HL-60 (cell line): ENCODE results near the gene ITSN1.

ENCODE experiments used
- POLR2AphosphoS5 ChIP-seq: IDR thresholded peaks from 2 replicates; pipeline ENCODE4 v1.6.1; 2012; ENCODE audit warnings: low read depth
- SPI1 ChIP-seq: IDR thresholded peaks from 2 replicates; pipeline ENCODE4 v1.6.1; 2012; ENCODE audit warnings: low read depth, mild to moderate bottlenecking, borderline replicate concordance
- TF ChIP-seq, protein P1 (sequence below): IDR thresholded peaks from one replicate; pipeline ENCODE4 v1.5.1; 2011; ENCODE audit warnings: low read length, control low read depth, inconsistent platforms; ENCODE audit not compliant: insufficient read depth

DNA sequence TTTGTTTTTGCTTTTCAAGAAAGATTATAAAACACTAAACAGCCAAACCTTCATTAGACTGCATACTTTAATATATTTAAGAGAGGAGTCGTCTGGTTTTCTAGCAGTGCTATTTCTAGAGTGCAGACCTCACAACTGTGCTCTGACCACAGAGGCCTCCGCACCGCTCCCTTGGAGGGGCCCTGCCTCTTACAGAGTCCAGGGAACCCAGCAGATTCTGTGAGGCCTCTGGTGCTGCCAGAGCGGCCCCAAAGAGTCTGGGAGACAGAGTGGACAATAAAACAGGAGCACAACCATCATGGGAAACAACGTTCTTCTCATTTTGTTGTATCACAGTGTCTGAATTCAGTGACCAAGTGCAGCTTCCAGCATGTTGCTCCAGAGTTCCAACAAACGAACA, 267.5 kb downstream of the ITSN1 start:
- TF ChIP-seq, protein P1, sequence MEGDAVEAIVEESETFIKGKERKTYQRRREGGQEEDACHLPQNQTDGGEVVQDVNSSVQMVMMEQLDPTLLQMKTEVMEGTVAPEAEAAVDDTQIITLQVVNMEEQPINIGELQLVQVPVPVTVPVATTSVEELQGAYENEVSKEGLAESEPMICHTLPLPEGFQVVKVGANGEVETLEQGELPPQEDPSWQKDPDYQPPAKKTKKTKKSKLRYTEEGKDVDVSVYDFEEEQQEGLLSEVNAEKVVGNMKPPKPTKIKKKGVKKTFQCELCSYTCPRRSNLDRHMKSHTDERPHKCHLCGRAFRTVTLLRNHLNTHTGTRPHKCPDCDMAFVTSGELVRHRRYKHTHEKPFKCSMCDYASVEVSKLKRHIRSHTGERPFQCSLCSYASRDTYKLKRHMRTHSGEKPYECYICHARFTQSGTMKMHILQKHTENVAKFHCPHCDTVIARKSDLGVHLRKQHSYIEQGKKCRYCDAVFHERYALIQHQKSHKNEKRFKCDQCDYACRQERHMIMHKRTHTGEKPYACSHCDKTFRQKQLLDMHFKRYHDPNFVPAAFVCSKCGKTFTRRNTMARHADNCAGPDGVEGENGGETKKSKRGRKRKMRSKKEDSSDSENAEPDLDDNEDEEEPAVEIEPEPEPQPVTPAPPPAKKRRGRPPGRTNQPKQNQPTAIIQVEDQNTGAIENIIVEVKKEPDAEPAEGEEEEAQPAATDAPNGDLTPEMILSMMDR = no peak
- TF ChIP-seq POLR2AphosphoS5 (no peak), SPI1 (no peak)
